Measurements from ENCODE around the gene CNTN1.

- TF ChIP-seq CTCF (IDR thresholded peaks at IDR 0.05 in 2 of 3, conservative IDR thresholded peaks at IDR 0.05 in 1 of 3; ENCODE audit: borderline replicate concordance in 1 of 3, insufficient read depth in 1 of 3, low read depth in 2 of 3, low read length in 2 of 3), result no peak
- TF ChIP-seq EZH2 (IDR thresholded peaks at IDR 0.05), result no peak
- TF ChIP-seq ZNF274 (IDR thresholded peaks at IDR 0.05; ENCODE audit: low read depth, low read length), result no peak
- TF ChIP-seq SIN3A (IDR thresholded peaks at IDR 0.05; ENCODE audit: low read depth), result no peak
- no peak for TF ChIP-seq POLR2AphosphoS5 (IDR thresholded peaks at IDR 0.05; ENCODE audit: low read depth, low read length)
- TF ChIP-seq POLR2A (IDR thresholded peaks at IDR 0.05; ENCODE audit: borderline replicate concordance, extremely low read depth, insufficient read depth, insufficient read length), result no peak
- TF ChIP-seq FOSL1 (IDR thresholded peaks at IDR 0.05; ENCODE audit: low read depth), result no peak
- no peak for TF ChIP-seq EZH2phosphoT487 (IDR thresholded peaks at IDR 0.05; ENCODE audit: borderline replicate concordance)
- no peak for TF ChIP-seq YY1 (IDR thresholded peaks at IDR 0.05; ENCODE audit: extremely low read depth, insufficient replicate concordance, low read depth, low read length)
Measured at GRCh38 chr12:40692765-40693206, 547 bp downstream of the CNTN1 start.

All from HCT116 (cell line).